ENCODE results near the gene NUP210.

- TF ChIP-seq FOXK2 (IDR thresholded peaks at IDR 0.05) (no peak), TARDBP (IDR thresholded peaks at IDR 0.05) (no peak), SUZ12 (IDR thresholded peaks at IDR 0.05) (no peak), ZNF384 (IDR thresholded peaks at IDR 0.05) (no peak), NFRKB (IDR thresholded peaks at IDR 0.05) (no peak), FOXA1 (IDR thresholded peaks at IDR 0.05) (no peak), FOXM1 (IDR thresholded peaks at IDR 0.05; ENCODE audit: borderline replicate concordance) (no peak)
These were observed 133.2 kb downstream of the NUP210 start for GRCh38 chr3:13286873-13287272.

All from HEK293T (cell line).